A673 (cell line): ENCODE data around the gene HSFX4. TPM values are rescaled to one million over a fixed set of nuclear protein-coding genes. Genes with fewer than 3 reads are reported as not detected.
"Not testable (repeated sequence)": the region's sequence is repeated elsewhere in the genome, so short reads cannot be mapped to it uniquely, and the experiment has no call there.

Source experiments
- BruUV-seq: library from RNA; stranded (reverse); fragments of 400-500 nt; replicated peaks from 2 replicates; lab custom pipeline; 2021; lab: Mats Ljungman, UMichigan
- CTCF ChIA-PET: fragments of 300-600 bp; sonication (Branson Sonifier 250); formaldehyde crosslinking; loops from one replicate; lab custom pipeline; 2022; ENCODE audit warnings: antibody characterized with exemption; lab: Charles Lee
- POLR2A ChIA-PET: fragments of 300-600 bp; sonication (Branson Sonifier 250); formaldehyde crosslinking; loops from one replicate; lab custom pipeline; 2022; ENCODE audit warnings: antibody characterized with exemption; ENCODE audit not compliant: low non-redundant PET; lab: Charles Lee
- DNase-seq: peaks from one replicate; pipeline ENCODE4 v3.0.0-alpha.2; 2015; ENCODE audit warnings: low spot score
- H3K27ac ChIP-seq: fragments of 200-600 bp; sonication (generic); 2 replicates; pipeline ENCODE4 v1.5.1; 2016; ENCODE audit warnings: mixed run types, low read depth, mild to moderate bottlenecking, mixed read lengths, antibody characterized with exemption, low read length; ENCODE audit not compliant: poor library complexity, severe bottlenecking
- H3K27me3 ChIP-seq: fragments of 200-600 bp; sonication (generic); replicated peaks from 2 replicates; pipeline ENCODE4 v1.6.1; 2017; ENCODE audit warnings: mixed run types, low read depth, mild to moderate bottlenecking, mixed read lengths, antibody characterized with exemption, low read length; ENCODE audit not compliant: insufficient read depth, poor library complexity
- H3K36me3 ChIP-seq: fragments of 200-600 bp; sonication (generic); 2 replicates; pipeline ENCODE4 v1.6.1; 2016; ENCODE audit warnings: mixed run types, mild to moderate bottlenecking, mixed read lengths, antibody characterized with exemption, low read length; ENCODE audit not compliant: insufficient read depth, poor library complexity, severe bottlenecking
- H3K4me1 ChIP-seq: fragments of 200-600 bp; sonication (generic); 2 replicates; pipeline ENCODE4 v1.6.1; 2017; ENCODE audit warnings: mixed run types, mild to moderate bottlenecking, mixed read lengths, antibody characterized with exemption, low read length; ENCODE audit not compliant: insufficient read depth, poor library complexity, severe bottlenecking
- H3K4me3 ChIP-seq: fragments of 200-600 bp; sonication (generic); 2 replicates; pipeline ENCODE4 v1.5.1; 2016; ENCODE audit warnings: low read depth, mixed run types, mild to moderate bottlenecking, mixed read lengths, low read length; ENCODE audit not compliant: poor library complexity, severe bottlenecking
- H3K9me3 ChIP-seq: fragments of 200-600 bp; sonication (generic); 2 replicates; pipeline ENCODE4 v1.6.1; 2016; ENCODE audit warnings: mixed run types, low read depth, mild to moderate bottlenecking, mixed read lengths, antibody characterized with exemption, low read length; ENCODE audit not compliant: poor library complexity, severe bottlenecking
- EZH2 ChIP-seq: fragments of 200-600 bp; sonication (generic); IDR thresholded peaks from 2 replicates; pipeline ENCODE4 v1.6.1; 2017; ENCODE audit warnings: borderline replicate concordance, low read depth, mild to moderate bottlenecking, mixed read lengths, antibody characterized with exemption, low read length; ENCODE audit not compliant: poor library complexity, severe bottlenecking
- intact Hi-C: fragments of 100-400 bp; cut with micrococcal nuclease; formaldehyde crosslinking; loops from one replicate; pipeline ENCODE4 v1.10.0; 2022; ENCODE audit not compliant: unreplicated experiment
- total RNA-seq: library from RNA; stranded (reverse); gene quantifications from 2 replicates; pipeline ENCODE4 v1.2.3, GENCODE V29; 2021
- TF ChIP-seq, protein P1 (sequence below): fragments of 300-800, 200-600 bp; sonication (generic); conservative IDR thresholded peaks from 2 replicates; pipeline ENCODE4 v1.5.1; 2017; ENCODE audit warnings: low read depth, mild to moderate bottlenecking, antibody characterized with exemption, low read length, moderate library complexity, mixed read lengths

HSFX4 gene
- total RNA-seq, 1 experiment from 2014 or later, result not detected

DNA sequence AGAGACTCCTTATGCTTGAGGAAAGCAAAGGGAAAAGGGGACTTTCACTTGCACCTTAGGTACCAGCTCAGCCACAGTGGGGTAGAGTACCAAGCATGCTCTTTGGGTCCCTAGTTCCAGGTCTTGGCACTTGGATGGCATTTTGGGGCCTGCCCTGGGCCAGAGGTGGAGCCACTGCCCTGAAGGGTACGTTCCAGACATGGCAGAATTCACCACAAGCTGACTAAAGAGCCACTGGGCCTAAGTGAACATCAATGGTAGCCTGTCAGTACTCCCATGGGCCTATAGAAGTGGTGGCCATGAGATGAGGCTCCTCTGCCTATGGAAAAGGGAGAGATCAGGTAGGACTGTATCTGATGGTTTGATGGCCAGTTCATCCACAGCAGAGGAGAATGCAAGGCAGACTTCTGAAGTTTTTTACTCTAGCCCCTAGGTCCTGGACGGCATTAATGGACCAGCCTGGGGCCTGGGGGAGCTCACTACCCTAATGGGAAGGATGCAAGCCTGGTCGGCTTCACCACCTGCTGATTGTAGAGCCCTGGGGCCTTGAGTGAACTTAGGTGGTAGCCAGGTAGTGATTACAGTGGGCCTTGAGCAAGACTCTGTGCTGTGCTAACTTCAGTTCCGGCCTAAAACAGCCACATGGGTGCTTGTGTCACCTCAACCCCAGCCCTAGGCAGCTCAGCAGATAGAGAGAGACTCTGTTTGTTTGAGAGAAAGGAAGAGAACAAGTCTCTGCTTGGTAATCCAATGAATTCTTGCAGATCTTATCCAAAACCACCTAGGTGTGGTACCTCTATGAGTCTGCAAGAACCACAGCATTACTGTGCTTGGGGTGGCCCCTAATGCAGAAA is 19.8 kb upstream of the HSFX4 start:
- no peak for DNase-seq
- TF ChIP-seq EZH2, result no peak
- TF ChIP-seq, protein P1, sequence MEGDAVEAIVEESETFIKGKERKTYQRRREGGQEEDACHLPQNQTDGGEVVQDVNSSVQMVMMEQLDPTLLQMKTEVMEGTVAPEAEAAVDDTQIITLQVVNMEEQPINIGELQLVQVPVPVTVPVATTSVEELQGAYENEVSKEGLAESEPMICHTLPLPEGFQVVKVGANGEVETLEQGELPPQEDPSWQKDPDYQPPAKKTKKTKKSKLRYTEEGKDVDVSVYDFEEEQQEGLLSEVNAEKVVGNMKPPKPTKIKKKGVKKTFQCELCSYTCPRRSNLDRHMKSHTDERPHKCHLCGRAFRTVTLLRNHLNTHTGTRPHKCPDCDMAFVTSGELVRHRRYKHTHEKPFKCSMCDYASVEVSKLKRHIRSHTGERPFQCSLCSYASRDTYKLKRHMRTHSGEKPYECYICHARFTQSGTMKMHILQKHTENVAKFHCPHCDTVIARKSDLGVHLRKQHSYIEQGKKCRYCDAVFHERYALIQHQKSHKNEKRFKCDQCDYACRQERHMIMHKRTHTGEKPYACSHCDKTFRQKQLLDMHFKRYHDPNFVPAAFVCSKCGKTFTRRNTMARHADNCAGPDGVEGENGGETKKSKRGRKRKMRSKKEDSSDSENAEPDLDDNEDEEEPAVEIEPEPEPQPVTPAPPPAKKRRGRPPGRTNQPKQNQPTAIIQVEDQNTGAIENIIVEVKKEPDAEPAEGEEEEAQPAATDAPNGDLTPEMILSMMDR, result no peak
- Histone ChIP-seq H3K4me1 (no peaks in the 10 kb centered on the region), H3K36me3 (no peaks in the 10 kb centered on the region), H3K27me3 (no peaks in the 10 kb centered on the region), H3K4me3 (no peak overlapping the region), H3K9me3 (no peaks in the 10 kb centered on the region), H3K27ac (no peak overlapping the region)
- POLR2A ChIA-PET, result no interaction called here
- CTCF ChIA-PET, result no interaction called here
- BruUV-seq, result no TSS peak
- intact Hi-C loops, result no loop called here

DNA sequence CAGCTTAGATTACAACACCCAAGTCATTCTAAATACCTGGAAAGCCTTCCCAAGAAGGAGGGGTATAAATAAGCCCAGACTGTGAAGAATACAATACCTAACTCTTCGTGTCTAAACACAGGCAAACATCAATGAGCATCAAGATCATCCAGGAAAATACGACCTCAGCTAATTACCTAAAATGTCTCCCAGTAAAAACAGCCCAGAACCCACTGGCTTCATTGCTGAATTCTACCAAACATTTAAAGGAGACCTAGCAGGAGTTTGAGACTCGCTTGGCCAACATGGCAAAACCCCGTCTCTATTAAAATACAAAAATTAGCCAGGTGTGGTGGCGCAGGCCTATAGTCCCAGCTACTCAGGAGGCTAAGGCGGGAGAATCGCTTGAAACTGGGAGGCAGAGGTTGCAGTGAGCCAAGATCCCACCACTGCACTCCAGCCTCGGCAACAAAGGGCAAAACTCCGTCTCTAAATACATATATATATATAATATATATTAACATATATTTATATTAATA is 19.1 kb upstream of the HSFX4 start:
- no TSS peak for BruUV-seq
- Histone ChIP-seq H3K27me3 (no peaks in the 10 kb centered on the region), H3K4me3 (no peak overlapping the region), H3K27ac (no peak overlapping the region), H3K4me1 (no peaks in the 10 kb centered on the region), H3K9me3 (no peaks in the 10 kb centered on the region), H3K36me3 (no peaks in the 10 kb centered on the region)
- DNase-seq, result peak; percentile 7
- intact Hi-C loops, result no loop called here
- ChIA-PET CTCF (no interaction called here), POLR2A (no interaction called here)
- TF ChIP-seq EZH2, result no peak
- TF ChIP-seq, protein P1, result no peak

DNA sequence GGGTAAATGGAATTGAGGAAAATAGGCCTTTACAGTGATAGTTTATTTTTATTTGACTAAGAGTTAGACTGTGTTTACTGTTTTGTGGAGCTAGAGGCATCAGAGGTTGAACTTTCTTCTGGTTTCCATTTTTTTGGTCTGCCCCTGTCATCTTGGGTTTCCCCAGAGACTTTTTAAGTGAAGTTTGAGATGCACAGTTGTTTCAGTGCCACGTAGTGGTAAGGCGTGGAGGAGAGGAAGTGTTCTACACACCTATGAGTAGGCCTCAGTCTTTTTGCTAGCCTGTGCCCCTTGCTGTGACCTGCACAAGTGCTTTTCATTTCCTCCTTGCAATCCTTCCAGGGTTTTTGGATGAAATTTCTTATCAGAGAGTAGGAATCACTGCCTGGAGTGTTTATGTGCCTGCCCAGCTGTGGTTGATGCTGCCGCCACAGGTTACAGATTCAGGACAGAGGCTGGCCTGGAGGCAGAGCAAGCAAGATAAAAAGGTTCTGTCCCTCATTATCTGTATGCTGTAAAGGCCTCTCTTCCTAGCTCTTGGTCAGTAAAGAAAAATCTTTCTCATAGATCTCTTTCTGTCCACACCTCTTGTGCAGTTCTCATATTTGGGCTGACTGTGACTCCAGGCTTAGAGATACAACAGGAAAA is 12.5 kb upstream of the HSFX4 start:
- no peaks in the 10 kb centered on the region for H3K4me1 ChIP-seq
- no peaks in the 10 kb centered on the region for H3K36me3 ChIP-seq
- no TSS peak for BruUV-seq
- no peaks in the 10 kb centered on the region for H3K9me3 ChIP-seq
- H3K27ac ChIP-seq, result no peak overlapping the region
- intact Hi-C loops, result no loop called here
- no peak for DNase-seq
- no peak overlapping the region for H3K4me3 ChIP-seq
- TF ChIP-seq, protein P1, result no peak
- TF ChIP-seq EZH2, result no peak
- H3K27me3 ChIP-seq, result no peaks in the 10 kb centered on the region
- ChIA-PET POLR2A (no interaction called here), CTCF (no interaction called here)

DNA sequence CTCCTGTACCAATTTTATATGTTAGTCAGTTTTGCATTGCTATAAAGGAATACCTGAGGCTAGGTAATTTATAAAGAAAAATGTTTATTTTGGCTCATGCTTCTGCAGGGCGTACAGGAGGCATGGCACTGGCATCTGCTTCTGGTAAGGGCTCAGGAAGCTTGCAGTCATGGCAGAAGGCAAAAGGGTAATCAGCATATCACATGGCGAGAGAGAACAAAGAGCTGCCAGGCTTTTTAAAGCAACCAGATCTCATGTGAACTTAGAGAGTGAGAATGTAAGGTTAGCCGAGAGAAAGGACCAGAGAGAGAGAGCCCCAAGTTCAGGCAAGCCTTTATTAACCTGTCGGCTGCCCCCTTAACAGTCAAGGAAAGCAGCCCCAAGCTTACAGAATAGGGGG is 5.5 kb upstream of the HSFX4 start:
- H3K27me3 ChIP-seq, H3K9me3 ChIP-seq, H3K4me3 ChIP-seq, BruUV-seq, H3K4me1 ChIP-seq, H3K27ac ChIP-seq, intact Hi-C loops, H3K36me3 ChIP-seq, DNase-seq, CTCF ChIA-PET, POLR2A ChIA-PET: not testable (repeated sequence)

DNA sequence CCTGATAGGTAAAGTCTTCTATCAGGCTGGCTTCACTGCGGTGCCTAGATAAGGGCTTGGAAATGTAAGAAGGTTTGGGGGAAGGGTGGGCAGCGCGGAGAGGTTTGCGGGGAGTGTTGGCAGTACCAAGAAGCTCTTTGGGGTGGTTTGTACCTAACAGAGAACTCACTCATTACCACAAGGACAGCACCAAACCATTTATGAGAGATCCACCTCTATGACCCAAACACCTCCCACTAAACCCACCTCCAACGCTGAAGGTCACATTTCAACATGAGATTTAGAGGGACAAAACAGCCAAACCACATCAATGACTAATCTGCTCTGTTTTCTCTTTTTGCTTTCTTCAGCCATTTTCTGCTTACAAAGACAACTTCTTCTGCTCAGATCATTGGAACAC is 4.9 kb upstream of the HSFX4 start:
- CTCF ChIA-PET, H3K27ac ChIP-seq, BruUV-seq, H3K4me3 ChIP-seq, H3K36me3 ChIP-seq, H3K27me3 ChIP-seq, intact Hi-C loops, POLR2A ChIA-PET, H3K4me1 ChIP-seq, DNase-seq, H3K9me3 ChIP-seq: not testable (repeated sequence)
